ENCODE results near the gene ATP6AP1.

- TF ChIP-seq, protein P1, sequence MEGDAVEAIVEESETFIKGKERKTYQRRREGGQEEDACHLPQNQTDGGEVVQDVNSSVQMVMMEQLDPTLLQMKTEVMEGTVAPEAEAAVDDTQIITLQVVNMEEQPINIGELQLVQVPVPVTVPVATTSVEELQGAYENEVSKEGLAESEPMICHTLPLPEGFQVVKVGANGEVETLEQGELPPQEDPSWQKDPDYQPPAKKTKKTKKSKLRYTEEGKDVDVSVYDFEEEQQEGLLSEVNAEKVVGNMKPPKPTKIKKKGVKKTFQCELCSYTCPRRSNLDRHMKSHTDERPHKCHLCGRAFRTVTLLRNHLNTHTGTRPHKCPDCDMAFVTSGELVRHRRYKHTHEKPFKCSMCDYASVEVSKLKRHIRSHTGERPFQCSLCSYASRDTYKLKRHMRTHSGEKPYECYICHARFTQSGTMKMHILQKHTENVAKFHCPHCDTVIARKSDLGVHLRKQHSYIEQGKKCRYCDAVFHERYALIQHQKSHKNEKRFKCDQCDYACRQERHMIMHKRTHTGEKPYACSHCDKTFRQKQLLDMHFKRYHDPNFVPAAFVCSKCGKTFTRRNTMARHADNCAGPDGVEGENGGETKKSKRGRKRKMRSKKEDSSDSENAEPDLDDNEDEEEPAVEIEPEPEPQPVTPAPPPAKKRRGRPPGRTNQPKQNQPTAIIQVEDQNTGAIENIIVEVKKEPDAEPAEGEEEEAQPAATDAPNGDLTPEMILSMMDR (IDR thresholded peaks at IDR 0.05): no peak
- no peak for TF ChIP-seq TCF7L2 (IDR thresholded peaks at IDR 0.05; ENCODE audit: low read depth, low read length)
- no peak for TF ChIP-seq POLR2AphosphoS5 (IDR thresholded peaks at IDR 0.05; ENCODE audit: low read depth, low read length)
Observed at GRCh38 chrX:154470914-154471568, 42.6 kb downstream of the ATP6AP1 start.
